ENCODE measurements around the gene MYH3.
A peak's percentile ranks its signal among the peaks of the same experiment; 100 is the strongest.

Gene MYH3

GRCh38 chr17:10613775-10614513, 43.2 kb downstream of the MYH3 start:
- DNase-seq (ENCODE audit: low read depth in 2 of 2): peak in 1 of 2 experiments; percentile 23

GRCh38 chr17:10612957-10613744, 44.0 kb downstream of the MYH3 start:
- peak; percentile 85 for DNase-seq (ENCODE audit: low read depth in 2 of 2)

- no peak for DNase-seq (ENCODE audit: low read depth in 2 of 2)
Measured at GRCh38 chr17:10610884-10611283, 46.2 kb downstream of the MYH3 start.

GRCh38 chr17:10608244-10608643, 48.9 kb downstream of the MYH3 start:
- no peak for DNase-seq (ENCODE audit: low read depth in 2 of 2)

GRCh38 chr17:10606110-10606509, 51.0 kb downstream of the MYH3 start:
- DNase-seq (ENCODE audit: low read depth in 2 of 2): no peak

GRCh38 chr17:10605221-10605783, 51.8 kb downstream of the MYH3 start:
- no peak for DNase-seq (ENCODE audit: low read depth in 2 of 2)

GRCh38 chr17:10604521-10604920, 52.6 kb downstream of the MYH3 start:
- DNase-seq (ENCODE audit: low read depth in 2 of 2): no peak

GRCh38 chr17:10603931-10604330, 53.2 kb downstream of the MYH3 start:
- DNase-seq (ENCODE audit: low read depth in 2 of 2): no peak

GRCh38 chr17:10600571-10600970, 56.5 kb downstream of the MYH3 start:
- peak in 1 of 2 experiments; percentile 35 for DNase-seq (ENCODE audit: low read depth in 2 of 2)

- no peak for DNase-seq (ENCODE audit: low read depth in 2 of 2)
Measured at GRCh38 chr17:10598621-10599020, 58.5 kb downstream of the MYH3 start.

- DNase-seq (ENCODE audit: low read depth in 2 of 2): no peak
Measured at GRCh38 chr17:10589553-10590145, 67.5 kb downstream of the MYH3 start.

GRCh38 chr17:10585529-10585928, 71.6 kb downstream of the MYH3 start:
- no peak for DNase-seq (ENCODE audit: low read depth in 2 of 2)

- no peak for DNase-seq (ENCODE audit: low read depth in 2 of 2)
Measured at GRCh38 chr17:10583834-10584233, 73.3 kb downstream of the MYH3 start.

GRCh38 chr17:10579270-10579669, 77.8 kb downstream of the MYH3 start:
- DNase-seq (ENCODE audit: low read depth in 2 of 2): no peak
